ENCODE measurements around the gene CD8B2.
"Not testable (repeated sequence)": the region's sequence is repeated elsewhere in the genome, so short reads cannot be mapped to it uniquely, and the experiment has no call there.

Gene CD8B2
- total RNA-seq: 0 to 0.31 reads per million in 2 donors

DNA sequence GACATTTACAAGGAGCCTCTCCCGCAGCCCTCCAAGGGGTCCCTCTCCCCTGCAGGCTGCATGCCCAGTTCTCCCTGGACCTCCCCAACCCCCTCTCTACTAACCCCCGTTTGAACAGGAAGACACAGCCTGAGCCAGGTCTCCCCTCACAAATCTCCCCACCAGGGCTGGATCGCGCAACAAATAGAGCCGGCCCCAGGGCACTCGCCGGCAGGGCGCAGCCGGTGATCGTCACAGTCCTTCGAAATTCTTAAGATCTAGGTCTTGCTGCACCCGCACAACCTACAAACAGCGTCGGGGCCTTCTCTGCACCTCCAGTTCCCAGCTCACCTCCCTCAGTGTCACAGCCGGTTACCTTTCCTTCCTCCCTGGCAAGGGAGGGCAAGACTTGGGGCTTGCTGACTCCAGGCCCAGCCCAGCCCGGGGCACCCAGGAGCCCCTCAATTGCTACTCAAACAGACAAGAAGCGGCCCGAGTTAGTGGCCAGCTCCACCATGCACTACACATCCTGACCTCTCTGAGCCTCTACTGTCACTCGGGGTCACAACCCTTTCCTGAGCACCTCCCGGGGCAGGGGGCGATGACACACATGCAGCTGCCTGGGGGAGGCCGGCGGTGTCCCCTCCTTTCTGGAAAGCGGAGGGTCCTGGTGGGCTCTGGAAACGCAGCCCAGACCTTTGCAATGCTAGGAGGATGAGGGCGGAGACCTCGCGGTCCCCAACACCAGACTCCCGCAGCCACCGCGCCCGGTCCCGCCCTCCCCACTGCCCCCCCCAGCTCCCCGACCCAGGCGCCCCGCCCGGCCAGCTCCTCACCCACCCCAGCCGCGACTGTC is at the start of gene CD8B2:
TSS of gene CD8B2 (plus strand) at position 814 of the 835 bp plus-strand sequence. CDS start 63 bp downstream, outside the sequence.
- peak in 1 of 5 experiments; percentile 24 for DNase-seq

- DNase-seq: peak in 1 of 5 experiments; percentile 6
Measured at GRCh38 chr2:106461882-106462281, 25.3 kb upstream of the CD8B2 start.

- not testable (repeated sequence) for DNase-seq
Measured at GRCh38 chr2:106467516-106467915, 19.6 kb upstream of the CD8B2 start.

DNA sequence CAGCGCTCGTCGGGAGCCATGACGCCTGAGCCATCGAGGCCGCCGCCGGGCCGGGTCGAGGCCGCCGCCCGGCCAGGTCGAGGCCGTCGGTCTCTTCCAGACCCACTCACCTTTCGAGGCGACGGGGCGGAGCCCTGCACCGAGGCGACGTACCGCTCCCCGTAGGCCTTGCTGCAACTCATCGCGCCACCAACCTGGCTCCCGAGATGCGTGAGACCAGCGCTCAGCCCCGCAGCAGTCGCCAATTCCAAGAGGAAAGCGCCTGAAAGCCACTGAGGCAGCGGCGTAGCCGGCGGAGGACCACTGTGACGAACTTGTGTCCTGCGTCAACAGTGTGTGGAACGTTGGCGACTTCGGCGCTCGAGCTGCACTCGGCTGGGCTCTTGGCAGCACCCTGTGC is 19.1 kb upstream of the CD8B2 start, which contains the start of gene RGPD3:
TSS of gene RGPD3 (minus strand) at position 307 of the 400 bp plus-strand sequence. CDS start at position 182, 125 bp downstream.
- not testable (repeated sequence) for DNase-seq

DNA sequence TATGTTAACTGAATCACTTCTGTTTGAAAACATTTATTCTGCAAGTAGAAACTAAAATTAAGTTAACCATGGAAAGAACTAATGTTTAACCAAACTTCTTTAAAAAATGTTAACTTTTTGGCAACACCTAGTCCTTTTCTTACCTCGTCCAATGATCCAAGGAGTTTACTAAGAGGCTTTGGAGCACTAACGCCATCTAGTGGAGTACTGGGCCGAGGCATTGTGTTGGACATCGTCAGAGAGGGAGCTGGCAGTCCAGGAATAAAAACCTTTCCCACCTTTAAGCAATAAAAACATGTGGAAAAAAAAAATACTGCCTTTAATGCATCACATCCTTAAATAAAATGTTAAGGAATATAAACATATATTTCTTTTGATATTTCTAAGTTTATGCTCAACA is 16.5 kb upstream of the CD8B2 start:
- peak in 1 of 5 experiments; percentile 38 for DNase-seq

DNA sequence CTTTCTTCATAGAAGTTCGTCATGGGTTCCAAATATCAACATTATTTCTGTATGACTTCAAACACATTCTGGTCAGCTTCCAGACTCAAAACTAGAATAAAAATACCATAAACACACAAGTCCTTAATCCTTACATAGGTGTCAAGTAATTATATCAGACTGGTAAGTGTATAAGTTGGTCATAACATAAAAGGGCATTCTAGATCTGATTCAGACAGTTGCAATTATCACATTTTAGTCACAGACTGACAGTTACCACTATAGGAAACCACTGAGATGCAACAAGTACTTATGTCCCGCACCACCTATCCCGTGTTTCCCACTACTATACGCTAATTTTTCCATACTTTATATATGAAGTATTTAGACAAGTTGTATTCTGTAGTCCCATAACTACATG is 9.5 kb upstream of the CD8B2 start:
- not testable (repeated sequence) for DNase-seq

DNA sequence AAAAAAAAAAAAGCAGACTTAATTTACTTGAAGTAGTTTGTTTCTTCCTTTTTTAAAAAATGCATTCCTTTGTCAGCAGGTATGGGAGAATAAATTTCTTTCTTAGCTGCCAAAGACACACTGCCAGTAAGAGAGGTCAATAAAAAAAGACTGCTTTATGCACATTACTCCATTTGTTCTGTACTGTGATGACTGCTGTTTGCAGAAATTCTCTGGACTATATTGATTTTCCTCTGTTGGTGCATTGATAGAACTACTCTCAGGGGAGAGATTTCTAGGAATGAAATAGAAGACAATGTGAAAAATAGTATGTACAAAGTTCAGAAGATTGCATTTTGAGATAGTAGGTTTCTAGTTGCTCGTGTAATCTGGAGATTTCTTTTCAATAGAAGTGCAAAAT is 7.6 kb upstream of the CD8B2 start:
- not testable (repeated sequence) for DNase-seq

GRCh38 chr2:106487386-106488191 is 425 bp downstream of the CD8B2 start:
- DNase-seq: not testable (repeated sequence)

DNA sequence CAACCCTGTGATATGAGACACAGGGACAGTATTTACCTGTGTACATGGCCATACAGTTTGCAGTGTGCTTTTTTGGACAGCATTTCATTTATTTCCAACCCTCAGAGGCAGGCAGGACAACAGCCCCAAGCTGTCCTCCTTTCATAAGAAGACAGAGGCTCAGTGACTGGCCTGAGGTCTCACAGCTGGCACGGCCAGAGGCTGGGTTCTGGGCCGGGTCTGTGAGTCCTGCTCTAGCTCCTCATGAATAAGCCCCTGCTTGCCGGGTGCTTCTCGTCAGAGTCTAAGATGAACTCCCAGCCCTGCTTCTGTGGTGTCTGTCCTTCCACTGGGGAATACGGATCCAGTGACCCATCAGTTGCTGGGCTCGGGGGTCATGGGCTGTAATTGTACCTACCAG is 2.5 kb downstream of the CD8B2 start:
- not testable (repeated sequence) for DNase-seq

DNA sequence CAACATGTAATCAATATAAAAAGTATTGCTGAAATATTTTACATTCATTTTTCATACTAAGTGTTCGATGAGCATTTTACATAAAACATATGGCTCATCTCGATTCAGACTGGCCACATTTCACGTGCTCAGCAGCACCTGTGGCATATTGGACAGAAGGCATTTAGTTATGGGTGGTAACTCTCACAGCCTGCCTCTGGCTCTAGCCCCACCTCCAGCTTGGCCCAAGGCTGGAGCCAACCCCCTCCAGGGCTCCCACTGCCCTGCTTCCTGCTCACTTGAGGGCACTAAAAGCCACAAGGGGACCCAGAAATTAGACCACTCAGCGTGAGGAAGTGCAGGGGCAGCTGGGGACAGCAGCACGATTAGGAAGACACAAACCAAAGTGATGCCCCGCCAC is 5.2 kb downstream of the CD8B2 start:
- not testable (repeated sequence) for DNase-seq

GRCh38 chr2:106492913-106493312 is 5.7 kb downstream of the CD8B2 start:
- not testable (repeated sequence) for DNase-seq

DNA sequence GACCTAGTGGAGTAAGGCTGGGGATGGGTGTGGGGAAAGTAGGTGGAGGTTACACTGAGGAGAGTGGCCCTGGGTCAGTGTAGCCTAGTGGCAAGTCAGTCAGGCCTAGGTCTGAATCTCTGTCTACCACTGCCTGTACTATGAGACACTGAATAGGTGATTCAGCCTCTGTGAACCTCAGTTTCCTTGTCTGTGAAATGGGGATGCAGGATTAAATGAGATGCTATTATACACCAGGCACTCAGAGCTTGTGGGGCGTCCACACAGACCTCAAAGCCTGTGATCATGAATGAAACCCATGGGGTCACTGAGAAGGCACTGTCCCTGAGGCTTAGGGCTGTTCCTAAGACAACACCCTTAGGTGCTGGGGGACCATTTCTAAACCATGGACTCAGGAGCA is 11.4 kb downstream of the CD8B2 start:
- not testable (repeated sequence) for DNase-seq

- not testable (repeated sequence) for DNase-seq
Measured at GRCh38 chr2:106500350-106500749, 13.2 kb downstream of the CD8B2 start.

DNA sequence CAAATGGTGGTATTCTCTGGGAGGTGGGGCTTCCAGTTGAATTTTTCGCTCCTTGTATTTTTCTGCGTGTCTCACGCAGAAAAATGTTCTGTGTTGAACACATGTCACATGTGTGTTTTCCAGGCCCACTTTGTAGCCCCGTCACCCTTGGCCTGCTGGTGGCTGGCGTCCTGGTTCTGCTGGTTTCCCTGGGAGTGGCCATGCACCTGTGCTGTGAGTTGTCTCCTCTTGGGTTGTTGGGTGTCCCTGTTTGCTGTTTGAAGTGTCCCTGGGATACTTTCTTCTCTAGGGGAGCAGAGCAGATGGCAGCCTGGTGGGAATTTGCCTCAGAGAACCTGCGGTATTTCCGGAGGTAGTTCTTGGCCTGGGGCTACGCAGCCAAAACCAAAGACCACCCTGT is 15.2 kb downstream of the CD8B2 start:
- DNase-seq: not testable (repeated sequence)

DNA sequence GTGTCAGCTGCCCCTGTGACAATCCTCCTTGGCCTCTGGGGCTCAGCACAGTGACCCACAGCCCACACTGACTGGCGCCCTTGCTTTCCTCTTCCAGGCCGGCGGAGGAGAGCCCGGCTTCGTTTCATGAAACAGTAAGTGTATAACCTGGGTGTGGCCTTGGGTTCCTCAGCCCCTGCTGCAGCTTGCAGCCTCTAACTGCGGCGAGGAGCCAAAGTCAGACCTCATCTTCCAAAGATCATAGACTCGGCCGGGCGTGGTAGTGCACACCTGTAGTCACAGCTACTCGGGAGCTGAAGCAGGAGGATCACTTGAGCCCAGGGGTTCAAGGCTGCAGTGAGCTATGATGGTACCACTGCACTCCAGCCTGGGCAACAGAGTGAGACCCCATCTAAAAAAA is 17.0 kb downstream of the CD8B2 start:
- not testable (repeated sequence) for DNase-seq

DNA sequence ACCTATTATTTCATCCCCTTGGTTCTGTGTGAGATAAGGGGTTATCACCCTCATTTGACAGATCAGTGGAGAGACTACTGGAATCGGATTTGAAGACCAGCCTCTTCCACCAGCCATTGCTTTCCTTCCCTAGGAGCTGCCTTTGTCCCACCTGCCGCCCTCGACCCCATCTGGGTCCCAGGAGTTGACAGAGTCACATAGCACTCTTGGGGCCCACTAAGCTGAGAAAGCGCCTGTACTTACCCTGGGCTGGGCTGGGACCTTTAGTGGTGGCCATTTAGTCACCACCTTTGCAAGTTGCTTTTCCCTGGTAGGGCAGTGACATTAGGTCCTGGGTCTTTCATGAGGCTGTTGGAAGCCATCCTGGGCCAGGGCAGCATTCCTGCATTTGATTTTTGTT is 17.6 kb downstream of the CD8B2 start:
- DNase-seq: not testable (repeated sequence)

- peak in 1 of 5 experiments; percentile 44 for DNase-seq
Measured at GRCh38 chr2:106506002-106506687, 19.0 kb downstream of the CD8B2 start.

- DNase-seq: not testable (repeated sequence)
Measured at GRCh38 chr2:106508660-106509373, 21.7 kb downstream of the CD8B2 start.

DNA sequence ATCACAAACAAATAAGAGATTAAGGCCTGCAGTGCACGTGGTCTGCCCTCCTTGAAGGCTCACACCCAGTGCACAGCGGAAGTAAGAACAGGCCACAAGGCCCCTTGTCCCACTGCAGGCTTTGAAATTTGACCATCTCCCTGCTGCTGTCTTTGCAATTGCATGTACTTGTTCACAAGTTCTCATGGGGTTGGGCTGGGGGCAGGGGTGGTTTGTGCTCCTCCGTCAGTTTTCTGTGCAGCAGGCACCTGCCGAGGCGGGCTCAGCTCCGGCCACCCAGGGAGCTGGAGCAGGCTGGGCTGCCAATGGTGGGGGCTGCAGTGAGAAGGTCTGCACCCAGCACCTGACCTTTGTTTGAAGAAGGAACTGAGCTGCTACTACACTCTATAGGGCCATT is 22.2 kb downstream of the CD8B2 start:
- DNase-seq: not testable (repeated sequence)

GRCh38 chr2:106510791-106511190 is 23.6 kb downstream of the CD8B2 start:
- not testable (repeated sequence) for DNase-seq

GRCh38 chr2:106511476-106511901 is 24.3 kb downstream of the CD8B2 start:
- peak in 1 of 5 experiments; percentile 13 for DNase-seq

GRCh38 chr2:106511934-106512333 is 24.8 kb downstream of the CD8B2 start:
- DNase-seq: not testable (repeated sequence)

All from T-helper 2 cell (primary cell).